H9 (cell line): Measurements from ENCODE around the gene PDE3A. TPM values are rescaled to one million over a fixed set of nuclear protein-coding genes. Genes with fewer than 3 reads are reported as not detected.

Experiments
- DNase-seq: peaks from one replicate; pipeline ENCODE4 v3.0.0-alpha.2; 2017
- H2AFZ ChIP-seq: one replicate; pipeline ENCODE4 v1.6.1; 2013; ENCODE audit warnings: mild to moderate bottlenecking, low read length, control low read depth, moderate library complexity
- H2AK5ac ChIP-seq: 2 replicates; pipeline ENCODE4 v1.6.1; 2013; ENCODE audit warnings: low read length, control low read depth, mixed read lengths; ENCODE audit not compliant: insufficient read length
- H2BK120ac ChIP-seq: one replicate; pipeline ENCODE4 v1.6.1; 2013; ENCODE audit warnings: low read depth, mild to moderate bottlenecking, low read length, control low read depth, inconsistent platforms; ENCODE audit not compliant: poor library complexity, severe bottlenecking
- H2BK12ac ChIP-seq: 2 replicates; pipeline ENCODE4 v1.6.1; 2013; ENCODE audit warnings: low read length, control low read depth, mixed read lengths, low read depth; ENCODE audit not compliant: insufficient read length
- H2BK15ac ChIP-seq: 2 replicates; pipeline ENCODE4 v1.6.1; 2013; ENCODE audit warnings: low read depth, low read length, control low read depth
- H2BK20ac ChIP-seq: one replicate; pipeline ENCODE4 v1.6.1; 2013; ENCODE audit warnings: low read depth, mild to moderate bottlenecking, low read length, control low read depth, inconsistent platforms; ENCODE audit not compliant: poor library complexity, severe bottlenecking
- H2BK5ac ChIP-seq: 2 replicates; pipeline ENCODE4 v1.6.1; 2013; ENCODE audit warnings: low read length, control low read depth, mixed read lengths; ENCODE audit not compliant: insufficient read length
- H3K14ac ChIP-seq: 2 replicates; pipeline ENCODE4 v1.6.1; 2013; ENCODE audit warnings: low read length, control low read depth; ENCODE audit not compliant: insufficient read depth
- H3K18ac ChIP-seq: 2 replicates; pipeline ENCODE4 v1.6.1; 2013; ENCODE audit warnings: low read depth, mild to moderate bottlenecking, mixed read lengths, low read length, control low read depth; ENCODE audit not compliant: insufficient read length
- H3K23ac ChIP-seq: 2 replicates; pipeline ENCODE4 v1.6.1; 2013; ENCODE audit warnings: low read length, control low read depth, mixed read lengths, low read depth; ENCODE audit not compliant: insufficient read length
- H3K23me2 ChIP-seq: 2 replicates; pipeline ENCODE4 v1.6.1; 2013; ENCODE audit warnings: low read depth, mild to moderate bottlenecking, mixed read lengths, low read length, control low read depth; ENCODE audit not compliant: insufficient read length, poor library complexity, severe bottlenecking
- H3K27ac ChIP-seq: 2 replicates; pipeline ENCODE4 v1.5.1; 2013; ENCODE audit warnings: low read length, control low read depth, mixed read lengths, low read depth; ENCODE audit not compliant: insufficient read length
- H3K27me3 ChIP-seq: 2 replicates; pipeline ENCODE4 v1.6.1; 2013; ENCODE audit warnings: low read length, control low read depth, inconsistent platforms; ENCODE audit not compliant: insufficient read depth
- H3K4ac ChIP-seq: 2 replicates; pipeline ENCODE4 v1.6.1; 2013; ENCODE audit warnings: low read depth, mild to moderate bottlenecking, control low read depth, inconsistent platforms, low read length, moderate library complexity
- H3K4me1 ChIP-seq: 2 replicates; pipeline ENCODE4 v1.6.1; 2013; ENCODE audit warnings: low read length, control low read depth, inconsistent platforms; ENCODE audit not compliant: insufficient read depth
- H3K4me2 ChIP-seq: 2 replicates; pipeline ENCODE4 v1.6.1; 2013; ENCODE audit warnings: low read length, control low read depth, mixed read lengths; ENCODE audit not compliant: insufficient read length, insufficient read depth
- H3K56ac ChIP-seq: 2 replicates; pipeline ENCODE4 v1.6.1; 2013; ENCODE audit warnings: low read depth, mild to moderate bottlenecking, mixed read lengths, low read length, control low read depth; ENCODE audit not compliant: insufficient read length
- H3K79me1 ChIP-seq: 2 replicates; pipeline ENCODE4 v1.6.1; 2013; ENCODE audit warnings: low read depth, mild to moderate bottlenecking, moderate library complexity, low read length, control low read depth, inconsistent platforms; ENCODE audit not compliant: insufficient read depth, poor library complexity, severe bottlenecking
- H3K79me2 ChIP-seq: 2 replicates; pipeline ENCODE4 v1.6.1; 2013; ENCODE audit warnings: low read length, control low read depth, inconsistent platforms; ENCODE audit not compliant: insufficient read depth
- H3K9ac ChIP-seq: 2 replicates; pipeline ENCODE4 v1.6.1; 2013; ENCODE audit warnings: low read length, control low read depth, mixed read lengths; ENCODE audit not compliant: insufficient read length; ENCODE audit errors: extremely low read depth
- H3K9me3 ChIP-seq: one replicate; pipeline ENCODE4 v1.6.1; 2013; ENCODE audit warnings: low read depth, low read length, inconsistent platforms; ENCODE audit not compliant: control insufficient read depth
- H3T11ph ChIP-seq: one replicate; pipeline ENCODE4 v1.6.1; 2013; ENCODE audit warnings: mild to moderate bottlenecking, low read length, control low read depth, inconsistent platforms
- H4K20me1 ChIP-seq: one replicate; pipeline ENCODE4 v1.6.1; 2013; ENCODE audit not compliant: control insufficient read depth, insufficient read length, insufficient read depth
- H4K5ac ChIP-seq: 2 replicates; pipeline ENCODE4 v1.6.1; 2013; ENCODE audit warnings: low read depth, mild to moderate bottlenecking, mixed read lengths, low read length, control low read depth; ENCODE audit not compliant: insufficient read length
- H4K8ac ChIP-seq: replicated peaks from 2 replicates; pipeline ENCODE4 v1.6.1; 2013; ENCODE audit warnings: low read length, control low read depth, mixed read lengths, low read depth; ENCODE audit not compliant: insufficient read length
- H4K91ac ChIP-seq: 2 replicates; pipeline ENCODE4 v1.6.1; 2013; ENCODE audit warnings: low read depth, mild to moderate bottlenecking, moderate library complexity, mixed read lengths, low read length, control low read depth; ENCODE audit not compliant: insufficient read length
- H3K27ac Mint-ChIP-seq, 3 experiments: 2 replicates in 2 of 3; 3 replicates in 1 of 3; pipeline ENCODE4 v1.8.0; 2020 to 2021; ENCODE audit warnings: mixed read lengths in 3 of 3, mild to moderate bottlenecking in 1 of 3, moderate library complexity in 1 of 3
- H3K27me3 Mint-ChIP-seq: 2 replicates; pipeline ENCODE4 v1.8.0; 2021; ENCODE audit warnings: low read depth, mild to moderate bottlenecking, moderate library complexity, mixed read lengths
- H3K36me3 Mint-ChIP-seq, 3 experiments: 2 replicates in 2 of 3; 3 replicates in 1 of 3; pipeline ENCODE4 v1.8.0; 2020 to 2021; ENCODE audit warnings: low read depth in 3 of 3, mixed read lengths in 3 of 3; ENCODE audit not compliant: insufficient read depth in 1 of 3
- H3K4me1 Mint-ChIP-seq, 2 experiments: 2 replicates each; pipeline ENCODE4 v1.8.0; 2020; ENCODE audit warnings: mixed read lengths in 2 of 2
- H3K4me3 Mint-ChIP-seq, 2 experiments: 2 replicates in 1 of 2; 3 replicates in 1 of 2; pipeline ENCODE4 v1.8.0; 2020 to 2021; ENCODE audit warnings: mild to moderate bottlenecking in 2 of 2, mixed read lengths in 2 of 2, moderate library complexity in 1 of 2
- H3K9me3 Mint-ChIP-seq, 2 experiments: 2 replicates in 1 of 2; 3 replicates in 1 of 2; pipeline ENCODE4 v1.8.0; 2020; ENCODE audit warnings: mild to moderate bottlenecking in 2 of 2, mixed read lengths in 2 of 2, moderate library complexity in 1 of 2
- WGBS: extraction: QIAGEN DNeasy Blood & Tissue Kit; methylation state at CpG from one replicate; pipeline ENCODE4 v1.1.7; 2013; ENCODE audit warnings: missing lambda C conversion rate, low lambda C conversion rate, mixed read lengths; ENCODE audit not compliant: insufficient read length; ENCODE audit errors: extremely low coverage; 5-methylcytosine and 5-hydroxymethylcytosine counted together
- total RNA-seq: library from RNA; stranded (reverse); gene quantifications from 2 replicates; pipeline ENCODE4 v1.2.1, GENCODE V29; 2021
- TF ChIP-seq, protein P1 (sequence below): fragments of 200-600 bp; sonication (generic); conservative IDR thresholded peaks from 3 replicates; pipeline ENCODE4 v1.8.0; 2021; ENCODE audit warnings: antibody characterized with exemption, mild to moderate bottlenecking

Gene PDE3A
- total RNA-seq, 1 experiment from 2014 or later = 3.0 TPM

DNA sequence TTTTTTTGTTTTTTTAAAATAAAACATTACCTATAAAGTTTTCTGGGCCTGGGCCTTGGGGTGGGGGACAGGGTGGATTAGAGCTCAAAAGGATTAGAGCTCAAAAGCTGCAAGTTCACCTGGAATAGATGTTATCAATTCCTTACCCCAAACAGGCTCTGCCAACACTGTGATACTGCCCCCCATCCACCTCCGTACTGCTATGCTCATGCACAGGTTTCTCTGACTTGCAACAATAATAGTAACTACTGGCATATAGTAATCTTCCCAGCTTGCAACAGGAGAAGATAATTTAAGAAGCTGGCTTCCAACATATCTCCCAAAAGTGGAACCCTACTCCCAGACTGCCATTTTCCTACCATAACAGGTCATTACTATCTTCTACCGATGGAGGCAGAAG lies 275.5 kb downstream of the PDE3A start:
- no peaks in the 10 kb centered on the region for H3K79me2 ChIP-seq
- no peaks in the 10 kb centered on the region for H3K9me3 ChIP-seq
- H3K4me1 ChIP-seq = no peaks in the 10 kb centered on the region
- H3K56ac ChIP-seq = no peak overlapping the region
- no peaks in the 10 kb centered on the region for H4K20me1 ChIP-seq
- H3K4me2 ChIP-seq = no peak overlapping the region
- H2BK15ac ChIP-seq = no peak overlapping the region
- no peak overlapping the region for H2AFZ ChIP-seq
- H3K27ac ChIP-seq = no peak overlapping the region
- no peak overlapping the region for H3K14ac ChIP-seq
- H2BK12ac ChIP-seq = no peak overlapping the region
- no peak overlapping the region for H3K18ac ChIP-seq
- no peak overlapping the region for H3K4ac ChIP-seq
- no CpG with 5 or more reads among the region's 2 CpGs for WGBS
- no peak overlapping the region for H3K27ac Mint-ChIP-seq
- no peak overlapping the region for H2BK5ac ChIP-seq
- no peak overlapping the region for H2BK120ac ChIP-seq
- no peak overlapping the region for H4K91ac ChIP-seq
- H4K8ac ChIP-seq = no peak overlapping the region
- no peak overlapping the region for H2AK5ac ChIP-seq
- H3K27me3 Mint-ChIP-seq = no peaks in the 10 kb centered on the region
- H3K79me1 ChIP-seq = no peaks in the 10 kb centered on the region
- H3K27me3 ChIP-seq = no peaks in the 10 kb centered on the region
- no peak overlapping the region for H3K9ac ChIP-seq
- no peak overlapping the region for H4K5ac ChIP-seq
- TF ChIP-seq, protein P1, sequence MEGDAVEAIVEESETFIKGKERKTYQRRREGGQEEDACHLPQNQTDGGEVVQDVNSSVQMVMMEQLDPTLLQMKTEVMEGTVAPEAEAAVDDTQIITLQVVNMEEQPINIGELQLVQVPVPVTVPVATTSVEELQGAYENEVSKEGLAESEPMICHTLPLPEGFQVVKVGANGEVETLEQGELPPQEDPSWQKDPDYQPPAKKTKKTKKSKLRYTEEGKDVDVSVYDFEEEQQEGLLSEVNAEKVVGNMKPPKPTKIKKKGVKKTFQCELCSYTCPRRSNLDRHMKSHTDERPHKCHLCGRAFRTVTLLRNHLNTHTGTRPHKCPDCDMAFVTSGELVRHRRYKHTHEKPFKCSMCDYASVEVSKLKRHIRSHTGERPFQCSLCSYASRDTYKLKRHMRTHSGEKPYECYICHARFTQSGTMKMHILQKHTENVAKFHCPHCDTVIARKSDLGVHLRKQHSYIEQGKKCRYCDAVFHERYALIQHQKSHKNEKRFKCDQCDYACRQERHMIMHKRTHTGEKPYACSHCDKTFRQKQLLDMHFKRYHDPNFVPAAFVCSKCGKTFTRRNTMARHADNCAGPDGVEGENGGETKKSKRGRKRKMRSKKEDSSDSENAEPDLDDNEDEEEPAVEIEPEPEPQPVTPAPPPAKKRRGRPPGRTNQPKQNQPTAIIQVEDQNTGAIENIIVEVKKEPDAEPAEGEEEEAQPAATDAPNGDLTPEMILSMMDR = no peak
- no peak for DNase-seq
- peaks cover 4 to 8% of the 10 kb centered on the region in 2 experiments; a peak in 3 of 4 replicates for H3K4me1 Mint-ChIP-seq
- no peaks in the 10 kb centered on the region for H3K9me3 Mint-ChIP-seq
- no peak overlapping the region for H3T11ph ChIP-seq
- no peaks in the 10 kb centered on the region for H3K36me3 Mint-ChIP-seq
- H3K23ac ChIP-seq = no peak overlapping the region
- no peak overlapping the region for H2BK20ac ChIP-seq
- no peaks in the 10 kb centered on the region for H3K23me2 ChIP-seq
- no peak overlapping the region for H3K4me3 Mint-ChIP-seq
